ENCODE data around the gene DHRS13.

Gene DHRS13

DNA sequence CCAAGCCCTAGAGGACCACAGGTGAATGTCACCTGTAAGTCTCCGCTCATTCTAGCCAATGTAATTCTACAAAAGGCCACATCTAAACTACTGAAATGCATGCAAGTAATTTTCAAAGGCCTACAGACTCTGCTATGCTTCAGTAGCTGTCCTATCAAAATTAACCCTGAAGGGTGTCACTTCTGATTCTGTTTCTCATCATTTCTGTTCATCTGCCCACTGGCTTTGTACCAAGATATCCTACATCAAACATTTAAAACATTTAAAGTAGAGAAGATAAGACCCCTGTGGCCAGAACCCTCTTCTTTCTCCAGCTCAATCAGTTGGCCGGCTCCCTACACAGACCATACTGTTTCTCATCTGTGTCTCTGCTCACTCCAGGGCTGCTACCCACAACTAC, 26.9 kb upstream of the DHRS13 start:
- no peak overlapping the region for H3K4me3 ChIP-seq (ENCODE audit: insufficient read length, low read depth)
- peaks cover 31% of the 10 kb centered on the region for H3K36me3 ChIP-seq (ENCODE audit: insufficient read depth, insufficient read length, low read length)
- TF ChIP-seq SUZ12 (IDR thresholded peaks at IDR 0.05; ENCODE audit: extremely low read depth, insufficient read depth, insufficient read length) (no peak), YY1 (IDR thresholded peaks at IDR 0.05; ENCODE audit: insufficient read depth, insufficient read length) (no peak), ZNF274 (IDR thresholded peaks at IDR 0.05; ENCODE audit: low read depth, low read length) (no peak)

DNA sequence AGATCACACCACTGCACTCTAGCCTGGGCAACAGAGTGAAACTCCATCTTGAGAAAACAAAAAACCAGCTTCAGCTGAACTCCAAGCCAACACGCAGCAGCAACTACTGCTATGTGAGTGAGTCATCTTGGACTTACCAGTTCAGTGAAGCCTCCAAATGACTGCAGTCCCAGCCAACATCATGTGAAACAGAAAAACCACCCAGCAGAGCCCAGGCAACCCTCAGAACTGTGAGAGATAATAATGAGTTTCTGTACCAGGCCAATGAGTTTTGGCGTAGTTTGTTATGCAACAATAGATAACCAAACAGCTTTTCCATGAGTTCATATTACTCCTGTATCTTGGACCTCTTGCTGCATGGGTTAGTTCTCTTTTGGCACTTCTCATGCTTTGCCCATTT, 25.2 kb upstream of the DHRS13 start:
- no peak overlapping the region for H3K9ac ChIP-seq (ENCODE audit: insufficient read length, low read depth)
- peaks cover 37% of the 10 kb centered on the region for H3K36me3 ChIP-seq (ENCODE audit: insufficient read depth, insufficient read length, low read length)
- no peaks in the 10 kb centered on the region for H3K4me1 ChIP-seq (ENCODE audit: insufficient read depth, insufficient read length)
- DNase-seq (ENCODE audit: low read depth, low spot score): no peak
- H3K4me3 ChIP-seq (ENCODE audit: insufficient read length, low read depth): no peak overlapping the region
- no peak for TF ChIP-seq YY1 (IDR thresholded peaks at IDR 0.05; ENCODE audit: insufficient read depth, insufficient read length)
- TF ChIP-seq SUZ12 (IDR thresholded peaks at IDR 0.05; ENCODE audit: extremely low read depth, insufficient read depth, insufficient read length): no peak
- TF ChIP-seq ZNF274 (IDR thresholded peaks at IDR 0.05; ENCODE audit: low read depth, low read length): no peak
- H3K9me3 ChIP-seq (ENCODE audit: insufficient read depth, low read length): peaks cover 5% of the 10 kb centered on the region; the same call in 1 of the 2 replicates
- no peaks in the 10 kb centered on the region for H3K27me3 ChIP-seq (ENCODE audit: insufficient read depth, insufficient read length)

More for the DNA sequence above, 26.9 kb upstream of the DHRS13 start:
- Histone ChIP-seq H3K4me1 (ENCODE audit: insufficient read depth, insufficient read length) (no peaks in the 10 kb centered on the region), H3K27me3 (ENCODE audit: insufficient read depth, insufficient read length) (no peaks in the 10 kb centered on the region), H3K9me3 (ENCODE audit: insufficient read depth, low read length) (peaks cover 5% of the 10 kb centered on the region; the same call in 1 of the 2 replicates), H3K9ac (ENCODE audit: insufficient read length, low read depth) (no peak overlapping the region)
- DNase-seq (ENCODE audit: low read depth, low spot score): no peak

DNA sequence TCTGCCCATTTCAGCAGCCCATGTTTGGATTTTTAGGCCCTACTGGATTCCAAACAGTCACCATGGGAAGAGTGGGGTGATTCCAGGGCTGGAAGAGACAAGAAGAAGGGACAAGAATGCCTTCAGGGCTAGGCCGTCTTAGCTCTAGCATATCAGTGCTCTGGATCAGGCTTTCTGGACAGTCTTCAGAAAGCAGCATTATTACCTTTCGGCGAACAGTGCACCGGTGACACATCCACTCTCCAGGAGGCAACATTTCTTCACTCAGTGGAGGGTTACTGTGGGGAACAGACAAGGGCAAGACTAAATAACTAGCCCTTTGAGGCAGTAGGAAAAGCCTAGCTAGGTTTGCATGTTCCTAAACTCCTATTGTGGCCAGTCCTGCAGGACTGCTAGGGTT, 23.9 kb upstream of the DHRS13 start:
- H3K4me3 ChIP-seq (ENCODE audit: insufficient read length, low read depth): no peak overlapping the region
- H3K27me3 ChIP-seq (ENCODE audit: insufficient read depth, insufficient read length): no peaks in the 10 kb centered on the region
- H3K36me3 ChIP-seq (ENCODE audit: insufficient read depth, insufficient read length, low read length): peaks cover 48% of the 10 kb centered on the region
- no peak for DNase-seq (ENCODE audit: low read depth, low spot score)
- peaks cover 5% of the 10 kb centered on the region; the same call in 1 of the 2 replicates for H3K9me3 ChIP-seq (ENCODE audit: insufficient read depth, low read length)
- H3K4me1 ChIP-seq (ENCODE audit: insufficient read depth, insufficient read length): no peaks in the 10 kb centered on the region
- no peak for TF ChIP-seq YY1 (IDR thresholded peaks at IDR 0.05; ENCODE audit: insufficient read depth, insufficient read length)
- TF ChIP-seq SUZ12 (IDR thresholded peaks at IDR 0.05; ENCODE audit: extremely low read depth, insufficient read depth, insufficient read length): no peak
- TF ChIP-seq ZNF274 (IDR thresholded peaks at IDR 0.05; ENCODE audit: low read depth, low read length): no peak
- H3K9ac ChIP-seq (ENCODE audit: insufficient read length, low read depth): no peak overlapping the region

DNA sequence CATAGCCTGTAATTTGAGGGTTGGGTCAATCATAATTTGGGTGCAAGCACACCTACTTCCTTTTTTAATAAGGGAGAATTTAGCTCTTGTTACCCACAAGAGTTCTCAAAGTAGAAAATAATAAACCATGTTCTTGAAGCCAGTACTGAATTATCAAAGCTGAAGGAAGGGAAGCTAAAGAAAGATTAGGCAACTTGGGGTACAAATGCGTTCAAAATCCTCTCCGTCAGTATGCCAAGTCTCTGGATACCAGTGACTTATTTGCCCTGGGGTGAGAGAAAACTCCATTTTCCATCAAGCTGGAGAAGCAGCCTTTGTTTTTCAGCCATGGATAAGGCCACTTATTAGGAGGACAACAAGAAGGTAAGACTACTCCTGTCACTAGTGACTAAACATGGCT, 23.5 kb upstream of the DHRS13 start:
- Histone ChIP-seq H3K9me3 (ENCODE audit: insufficient read depth, low read length) (peaks cover 5% of the 10 kb centered on the region; the same call in 1 of the 2 replicates), H3K4me3 (ENCODE audit: insufficient read length, low read depth) (no peak overlapping the region), H3K36me3 (ENCODE audit: insufficient read depth, insufficient read length, low read length) (peaks cover 52% of the 10 kb centered on the region), H3K4me1 (ENCODE audit: insufficient read depth, insufficient read length) (no peaks in the 10 kb centered on the region), H3K27me3 (ENCODE audit: insufficient read depth, insufficient read length) (no peaks in the 10 kb centered on the region), H3K9ac (ENCODE audit: insufficient read length, low read depth) (no peak overlapping the region)
- no peak for DNase-seq (ENCODE audit: low read depth, low spot score)
- TF ChIP-seq YY1 (IDR thresholded peaks at IDR 0.05; ENCODE audit: insufficient read depth, insufficient read length): no peak
- TF ChIP-seq SUZ12 (IDR thresholded peaks at IDR 0.05; ENCODE audit: extremely low read depth, insufficient read depth, insufficient read length): no peak
- TF ChIP-seq ZNF274 (IDR thresholded peaks at IDR 0.05; ENCODE audit: low read depth, low read length): no peak

DNA sequence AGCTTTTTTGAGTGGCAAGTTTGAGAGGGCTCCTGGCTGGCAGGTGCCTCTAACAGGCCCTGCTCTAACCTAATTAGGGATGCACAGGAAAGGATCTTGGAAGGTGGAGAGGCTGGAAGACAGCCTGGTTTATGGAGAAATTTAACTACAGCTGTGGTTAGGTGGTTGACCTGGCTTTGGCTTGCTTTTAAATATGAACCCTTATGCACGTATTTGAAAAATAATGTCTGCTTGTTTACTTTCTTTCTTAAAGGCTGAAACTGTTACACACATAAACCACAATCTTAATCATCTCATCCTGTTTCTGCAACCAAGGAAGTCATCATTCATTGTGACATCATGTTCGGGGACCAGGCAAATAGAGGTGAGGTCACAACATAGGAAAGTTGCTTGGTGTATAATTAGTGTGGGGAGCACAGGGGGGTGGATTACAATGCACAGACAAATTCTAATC, 23.1 kb upstream of the DHRS13 start:
- Histone ChIP-seq H3K9ac (ENCODE audit: insufficient read length, low read depth) (no peak overlapping the region), H3K4me3 (ENCODE audit: insufficient read length, low read depth) (no peak overlapping the region), H3K4me1 (ENCODE audit: insufficient read depth, insufficient read length) (no peaks in the 10 kb centered on the region), H3K9me3 (ENCODE audit: insufficient read depth, low read length) (peaks cover 5% of the 10 kb centered on the region; the same call in 1 of the 2 replicates), H3K27me3 (ENCODE audit: insufficient read depth, insufficient read length) (no peaks in the 10 kb centered on the region), H3K36me3 (ENCODE audit: insufficient read depth, insufficient read length, low read length) (peaks cover 56% of the 10 kb centered on the region)
- no peak for DNase-seq (ENCODE audit: low read depth, low spot score)
- no peak for TF ChIP-seq ZNF274 (IDR thresholded peaks at IDR 0.05; ENCODE audit: low read depth, low read length)
- TF ChIP-seq SUZ12 (IDR thresholded peaks at IDR 0.05; ENCODE audit: extremely low read depth, insufficient read depth, insufficient read length): no peak
- TF ChIP-seq YY1 (IDR thresholded peaks at IDR 0.05; ENCODE audit: insufficient read depth, insufficient read length): no peak

DNA sequence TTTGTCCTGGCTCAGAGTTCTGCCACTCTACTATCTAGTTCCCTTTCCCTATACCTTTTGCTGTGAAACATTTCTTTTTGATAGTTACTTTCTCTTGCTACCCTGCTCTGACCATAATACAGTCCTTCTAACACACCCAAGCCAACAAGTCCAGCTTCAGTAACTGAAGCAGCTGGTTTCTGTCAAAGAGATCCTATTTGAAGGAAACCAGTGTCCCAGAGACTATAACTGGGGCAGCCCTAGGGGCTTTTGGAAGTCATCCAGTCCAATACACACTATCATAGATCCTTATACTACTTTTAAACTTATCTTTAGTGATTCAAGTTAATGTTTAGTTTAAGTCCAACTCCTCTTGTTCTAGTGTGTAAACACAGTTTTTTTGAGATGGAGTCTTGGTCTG, 17.3 kb upstream of the DHRS13 start:
- Histone ChIP-seq H3K9me3 (ENCODE audit: insufficient read depth, low read length) (no peaks in the 10 kb centered on the region), H3K36me3 (ENCODE audit: insufficient read depth, insufficient read length, low read length) (peaks cover 83% of the 10 kb centered on the region), H3K4me3 (ENCODE audit: insufficient read length, low read depth) (no peak overlapping the region), H3K4me1 (ENCODE audit: insufficient read depth, insufficient read length) (no peaks in the 10 kb centered on the region), H3K9ac (ENCODE audit: insufficient read length, low read depth) (no peak overlapping the region), H3K27me3 (ENCODE audit: insufficient read depth, insufficient read length) (no peaks in the 10 kb centered on the region)
- no peak for DNase-seq (ENCODE audit: low read depth, low spot score)
- TF ChIP-seq SUZ12 (IDR thresholded peaks at IDR 0.05; ENCODE audit: extremely low read depth, insufficient read depth, insufficient read length) (no peak), ZNF274 (IDR thresholded peaks at IDR 0.05; ENCODE audit: low read depth, low read length) (no peak), YY1 (IDR thresholded peaks at IDR 0.05; ENCODE audit: insufficient read depth, insufficient read length) (no peak)

DNA sequence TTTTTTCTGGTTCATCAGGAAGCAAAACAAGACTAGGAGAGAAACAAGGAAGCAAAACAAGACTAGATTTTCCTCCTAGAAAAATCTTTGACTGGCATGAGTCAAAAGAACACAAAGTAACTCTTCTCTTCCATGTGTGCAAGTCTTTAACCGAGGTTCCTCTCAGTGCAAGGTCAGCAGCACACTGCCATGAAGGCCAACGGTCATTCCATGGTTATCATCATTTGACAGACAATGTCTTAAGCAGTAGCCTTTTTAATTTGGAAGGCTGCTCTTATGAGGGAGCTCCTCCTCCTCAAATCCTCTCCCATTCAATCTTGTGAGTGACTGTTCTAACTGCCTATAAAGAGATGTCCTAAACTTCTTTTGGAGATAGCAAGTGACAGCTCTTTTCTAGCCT, 15.4 kb upstream of the DHRS13 start:
- H3K4me3 ChIP-seq (ENCODE audit: insufficient read length, low read depth): no peak overlapping the region
- peaks cover 88% of the 10 kb centered on the region for H3K36me3 ChIP-seq (ENCODE audit: insufficient read depth, insufficient read length, low read length)
- TF ChIP-seq ZNF274 (IDR thresholded peaks at IDR 0.05; ENCODE audit: low read depth, low read length) (no peak), SUZ12 (IDR thresholded peaks at IDR 0.05; ENCODE audit: extremely low read depth, insufficient read depth, insufficient read length) (no peak), YY1 (IDR thresholded peaks at IDR 0.05; ENCODE audit: insufficient read depth, insufficient read length) (no peak)
- no peak for DNase-seq (ENCODE audit: low read depth, low spot score)
- no peaks in the 10 kb centered on the region for H3K9me3 ChIP-seq (ENCODE audit: insufficient read depth, low read length)
- H3K9ac ChIP-seq (ENCODE audit: insufficient read length, low read depth): no peak overlapping the region
- H3K4me1 ChIP-seq (ENCODE audit: insufficient read depth, insufficient read length): no peaks in the 10 kb centered on the region
- no peaks in the 10 kb centered on the region for H3K27me3 ChIP-seq (ENCODE audit: insufficient read depth, insufficient read length)

Measured in NT2/D1 (cell line).